GM19023 (cell line): Measurements from ENCODE around the gene NCKAP5.
"Not testable (repeated sequence)": the region's sequence is repeated elsewhere in the genome, so short reads cannot be mapped to it uniquely, and the experiment has no call there.

ENCODE experiments used
- ATAC-seq: cut with Tn5 transposase; IDR thresholded peaks from one replicate; pipeline ENCODE4 v1.9.1; 2021; ENCODE audit warnings: mild to moderate bottlenecking, moderate library complexity; ENCODE audit not compliant: unreplicated experiment

NCKAP5 gene

DNA sequence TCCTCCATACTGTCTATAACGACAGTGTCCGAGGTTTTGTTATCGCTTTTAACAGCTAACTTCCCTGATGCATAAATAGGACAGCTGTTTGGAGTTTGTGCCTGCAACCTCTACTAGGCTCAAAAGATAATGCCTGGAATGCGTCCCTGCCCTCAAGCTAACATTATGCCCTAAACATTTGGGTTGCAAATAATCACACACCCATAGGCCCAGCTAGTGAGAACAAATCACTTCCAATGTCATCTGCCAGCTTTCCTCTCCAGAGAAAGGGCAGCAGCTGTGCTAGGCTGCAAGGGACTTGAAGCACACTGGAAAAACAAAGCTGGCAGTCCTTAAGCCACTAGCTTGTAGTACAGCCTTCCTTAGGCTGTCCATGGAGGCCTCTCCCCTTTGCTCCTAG lies 696.4 kb downstream of the NCKAP5 start:
- no peak for ATAC-seq

- no peak for ATAC-seq
These were observed 704.3 kb downstream of the NCKAP5 start for GRCh38 chr2:132863961-132864360.

- ATAC-seq: no peak
These were observed 708.0 kb downstream of the NCKAP5 start for GRCh38 chr2:132860220-132860619.

DNA sequence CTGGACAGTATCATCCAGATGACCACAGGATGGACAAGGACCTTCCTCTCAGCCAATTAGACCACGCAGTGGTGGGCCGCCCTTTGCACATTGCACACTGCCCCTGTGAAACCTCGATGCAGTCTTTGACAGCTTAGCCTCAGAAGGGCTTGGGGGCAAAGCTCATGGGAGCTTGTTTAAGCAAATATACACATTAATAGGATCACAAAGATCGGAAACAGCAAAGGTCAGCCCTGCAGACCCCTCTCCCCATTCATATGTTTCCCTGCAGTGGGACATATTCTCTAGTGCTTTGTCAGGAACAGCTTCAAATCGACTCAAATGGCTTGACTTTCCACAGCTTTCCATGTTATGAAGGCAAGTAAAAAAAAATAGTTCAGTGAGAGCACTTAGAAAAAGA lies 708.7 kb downstream of the NCKAP5 start:
- ATAC-seq: no peak

- no peak for ATAC-seq
These were observed 710.9 kb downstream of the NCKAP5 start for GRCh38 chr2:132857319-132857718.

DNA sequence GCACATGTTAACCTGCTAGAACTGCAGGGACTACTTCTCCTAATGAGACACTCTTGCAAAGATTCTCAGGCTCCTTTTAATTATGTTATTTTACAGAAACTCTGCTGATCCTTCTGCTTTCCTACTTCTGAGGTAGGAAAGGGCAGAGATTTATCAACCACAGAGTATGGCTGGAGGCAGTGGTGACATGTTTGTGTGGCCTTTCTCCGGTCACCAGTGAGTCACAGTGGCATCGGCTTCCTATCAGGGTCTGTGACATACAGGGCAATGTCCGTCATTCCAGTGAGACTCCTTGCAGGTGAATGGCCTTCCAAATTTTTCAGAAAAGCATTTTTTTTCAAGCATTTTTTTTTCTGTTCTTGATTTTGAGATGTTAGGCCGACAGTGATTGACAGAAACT lies 717.6 kb downstream of the NCKAP5 start:
- no peak for ATAC-seq

DNA sequence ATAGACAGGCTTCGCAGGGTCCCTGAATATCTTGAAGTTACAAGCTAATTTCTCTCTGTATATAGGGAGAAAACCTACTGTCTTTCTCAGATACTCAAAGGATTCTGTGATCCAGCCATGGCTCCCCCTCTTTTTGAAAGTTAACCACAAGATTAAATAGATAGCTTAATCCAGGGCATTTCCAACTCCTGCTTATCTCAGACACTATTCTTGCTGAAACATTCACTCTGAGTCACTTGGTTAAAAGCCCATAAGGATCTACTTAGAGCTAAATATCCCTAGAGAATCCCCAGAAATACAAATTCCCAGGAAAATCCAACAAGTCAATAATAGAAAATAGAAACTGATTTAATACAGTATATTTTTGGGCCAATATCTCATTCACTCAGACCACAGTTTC lies 719.1 kb downstream of the NCKAP5 start:
- no peak for ATAC-seq

DNA sequence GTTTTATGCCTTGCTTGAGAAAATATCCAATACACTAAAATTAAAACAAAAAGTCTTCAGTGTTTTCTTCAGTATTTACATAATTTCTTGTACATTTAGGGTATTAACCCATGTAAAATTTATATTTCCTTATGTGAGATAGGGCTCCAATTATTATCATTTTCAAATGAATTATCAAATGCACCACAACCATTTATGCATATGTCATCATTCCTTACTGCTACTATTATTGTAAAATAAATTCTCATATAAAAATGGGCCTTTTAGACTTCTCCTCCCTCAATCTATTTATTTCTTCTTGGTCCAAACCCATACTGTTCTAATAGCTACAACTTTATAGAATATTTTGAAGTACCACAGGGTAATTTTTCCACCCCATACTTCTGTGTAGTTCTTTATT lies 722.9 kb downstream of the NCKAP5 start:
- no peak for ATAC-seq

- ATAC-seq: no peak
These were observed 723.7 kb downstream of the NCKAP5 start for GRCh38 chr2:132844585-132844984.

DNA sequence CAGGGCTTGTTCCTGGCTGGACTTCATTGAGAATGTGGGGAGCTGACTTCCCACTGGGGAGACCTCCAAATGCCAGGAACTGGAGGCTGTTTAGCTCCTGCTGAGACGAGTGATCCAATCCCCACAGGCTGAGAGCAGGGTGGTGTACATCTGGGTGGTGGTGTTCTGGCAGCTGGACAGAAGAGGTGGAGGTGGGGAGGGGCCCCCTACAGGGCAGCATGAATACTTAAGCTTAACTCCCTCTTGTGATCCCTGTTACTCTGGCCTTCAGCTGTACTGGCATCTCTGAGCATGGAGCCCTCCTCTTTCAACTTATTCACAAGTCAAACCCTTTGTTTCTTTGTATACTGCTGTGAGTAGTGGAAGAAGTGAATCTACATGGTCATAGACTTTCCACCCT lies 730.5 kb downstream of the NCKAP5 start:
- ATAC-seq: no peak

- no peak for ATAC-seq
These were observed 737.9 kb downstream of the NCKAP5 start for GRCh38 chr2:132830321-132830827.

- no peak for ATAC-seq
These were observed 742.7 kb downstream of the NCKAP5 start for GRCh38 chr2:132825601-132826000.

GRCh38 chr2:132824716-132825115 lies 743.5 kb downstream of the NCKAP5 start:
- no peak for ATAC-seq

DNA sequence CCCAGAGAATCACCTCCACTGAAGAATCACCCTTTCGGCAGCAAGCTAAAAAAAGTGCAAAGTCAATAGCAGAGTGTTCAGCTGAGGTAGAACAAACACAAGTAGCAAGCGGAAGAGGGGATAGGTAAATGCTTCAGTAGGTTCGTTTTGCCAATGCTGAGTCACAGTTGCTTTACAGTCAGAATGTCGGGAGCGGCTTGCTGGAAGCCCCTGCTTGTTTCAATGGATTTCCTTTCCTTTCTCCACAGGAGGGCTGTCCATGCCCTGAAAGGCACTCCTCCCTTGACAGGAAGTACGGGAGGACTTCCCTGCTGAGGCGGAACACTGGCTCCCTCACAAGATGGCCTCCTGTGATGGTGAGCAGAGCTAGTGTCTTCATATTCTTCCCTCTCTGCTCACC lies 752.0 kb downstream of the NCKAP5 start:
- no peak for ATAC-seq

- ATAC-seq: no peak
These were observed 752.7 kb downstream of the NCKAP5 start for GRCh38 chr2:132815516-132815915.

- ATAC-seq: no peak
These were observed 753.6 kb downstream of the NCKAP5 start for GRCh38 chr2:132814651-132815050.

DNA sequence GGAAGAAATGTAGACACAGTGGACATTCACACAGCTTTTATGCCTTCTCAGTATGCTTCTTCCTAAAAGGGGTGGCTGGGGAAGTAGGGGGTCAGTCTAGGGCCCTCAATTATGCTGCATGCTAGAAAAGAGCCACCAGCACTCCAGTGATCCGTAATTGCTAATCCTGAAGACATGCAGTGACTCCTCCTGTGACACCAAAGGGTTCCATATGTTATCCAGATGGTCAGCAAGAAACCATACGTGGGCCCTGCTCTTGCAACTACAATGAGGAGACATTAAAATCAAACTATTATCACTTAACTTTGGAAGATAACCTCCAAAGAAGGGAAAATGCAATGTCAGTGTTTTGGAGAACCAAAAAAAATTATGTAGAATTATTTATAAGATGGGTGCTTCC lies 754.8 kb downstream of the NCKAP5 start:
- ATAC-seq: no peak

DNA sequence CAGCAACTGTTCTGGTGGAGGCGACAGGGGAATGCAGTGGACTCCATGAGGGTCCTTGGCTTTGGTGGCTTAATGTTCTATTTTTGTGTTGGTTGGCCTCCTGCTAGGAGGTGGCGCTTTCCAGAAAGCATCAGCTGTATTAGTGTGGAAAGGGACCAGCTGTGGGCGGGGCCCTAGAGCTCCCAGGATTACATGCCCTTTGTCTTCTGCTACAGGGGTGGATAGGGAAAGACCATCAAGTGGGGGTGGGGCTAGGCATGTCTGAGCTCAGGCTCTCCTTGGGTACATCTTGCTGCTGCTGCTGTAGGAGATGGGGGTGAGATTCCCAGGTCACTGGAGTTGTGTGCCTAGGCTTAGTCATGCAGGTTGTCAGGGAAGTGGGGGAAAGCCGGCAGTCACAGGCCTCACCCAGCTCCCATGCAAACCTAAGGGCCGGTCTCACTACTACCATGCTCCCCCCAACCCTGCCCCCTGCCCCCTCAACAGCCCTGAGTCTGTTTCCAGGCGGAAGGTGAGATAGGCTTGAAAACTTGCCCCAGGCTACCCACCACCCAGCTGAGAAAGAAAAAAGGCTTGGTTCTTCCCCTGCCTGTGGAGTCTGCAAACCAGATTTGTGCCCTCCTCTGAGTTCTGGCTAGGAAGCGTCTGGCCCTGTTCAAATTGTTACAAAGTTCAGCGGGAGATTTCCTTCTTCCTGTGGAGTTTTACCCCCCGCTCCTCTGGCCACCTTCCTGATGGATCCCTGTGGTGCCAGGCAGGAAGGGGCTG lies 756.9 kb downstream of the NCKAP5 start:
- no peak for ATAC-seq

GRCh38 chr2:132809962-132810361 lies 758.3 kb downstream of the NCKAP5 start:
- ATAC-seq: not testable (repeated sequence)

DNA sequence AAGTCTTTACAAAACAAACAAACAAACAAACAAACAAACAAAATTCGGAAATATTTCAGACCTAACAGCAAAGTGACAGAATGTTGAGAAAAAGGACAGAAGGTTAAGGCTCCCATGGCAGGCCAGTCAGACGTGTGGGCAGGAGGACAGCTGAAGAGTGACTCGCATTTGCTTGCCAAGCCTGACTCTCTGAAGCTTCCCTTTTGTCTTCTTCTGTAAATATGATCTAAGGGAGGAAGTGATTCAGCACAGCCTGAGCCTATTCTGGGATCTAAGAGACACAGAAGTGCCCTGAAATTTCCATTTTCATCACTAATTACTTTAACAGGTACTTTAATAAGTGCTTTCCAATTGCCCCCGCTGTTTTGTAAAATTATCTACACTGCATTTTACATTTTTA lies 764.2 kb downstream of the NCKAP5 start:
- ATAC-seq: no peak

DNA sequence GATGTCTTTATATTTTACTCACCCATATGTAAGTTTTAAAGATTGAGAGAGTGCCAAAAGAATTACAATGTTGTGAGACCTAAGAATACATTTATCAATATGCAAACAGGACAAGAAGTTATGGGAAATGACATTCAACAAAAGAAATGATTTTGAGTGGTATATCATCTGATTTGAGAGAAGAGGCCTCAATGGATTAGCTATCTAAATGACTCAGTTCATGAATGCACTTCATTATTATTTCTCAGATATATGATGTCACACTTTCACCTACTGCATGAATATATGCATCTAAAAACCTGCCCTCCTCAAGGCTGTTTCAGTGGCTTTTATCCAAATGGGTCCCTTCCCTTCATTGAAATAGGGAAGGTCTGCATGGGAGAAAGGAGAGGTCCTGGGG lies 769.9 kb downstream of the NCKAP5 start:
- no peak for ATAC-seq

DNA sequence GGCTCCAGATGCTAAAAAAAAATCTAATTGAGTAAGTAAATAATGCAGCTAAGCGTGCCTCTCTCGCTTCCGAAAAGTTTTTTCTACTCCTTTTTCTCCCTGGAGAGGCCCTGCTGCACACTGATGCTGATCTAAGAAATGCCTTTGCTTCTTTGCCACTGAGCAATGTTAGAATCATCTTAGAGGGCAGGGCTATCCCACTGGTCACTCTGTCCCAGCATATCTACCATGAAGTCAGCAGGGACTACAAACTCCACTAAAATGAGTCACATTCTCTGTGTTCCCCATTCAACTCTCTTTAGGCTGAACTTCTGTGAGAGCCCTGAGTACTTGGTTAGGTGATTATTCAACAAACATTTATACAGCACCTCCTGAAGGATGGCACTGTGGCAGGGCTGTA lies 770.7 kb downstream of the NCKAP5 start:
- ATAC-seq: no peak

DNA sequence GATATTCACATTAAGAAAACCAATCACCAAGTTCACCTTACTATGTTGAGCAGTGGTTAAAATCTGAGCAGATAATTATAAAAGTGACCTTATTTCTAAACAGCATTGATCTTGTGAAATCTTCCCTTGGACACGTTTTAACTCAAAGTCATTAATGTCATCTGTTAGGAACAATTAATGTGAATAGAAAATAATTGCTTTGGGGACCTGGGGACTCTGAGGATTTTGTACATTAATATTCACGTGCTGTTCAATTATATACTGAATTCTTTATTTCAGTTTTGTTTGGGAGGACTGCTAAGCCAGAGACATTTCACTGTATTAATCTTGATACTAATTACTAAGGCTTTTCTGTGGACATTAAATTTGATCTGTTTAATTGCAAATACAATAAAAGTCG lies 771.2 kb downstream of the NCKAP5 start:
- no peak for ATAC-seq
